GM23248 (cell line): ENCODE results near the gene ICAM5. TPM values are rescaled to one million over a fixed set of nuclear protein-coding genes. Genes with fewer than 3 reads are reported as not detected.

ENCODE experiments used
- DNase-seq: peaks from one replicate; pipeline ENCODE4 v3.0.0-alpha.2; 2015
- H2AFZ ChIP-seq: fragments of 200-600 bp; sonication (generic); 2 replicates; pipeline ENCODE4 v1.6.1; 2016; ENCODE audit warnings: antibody characterized with exemption
- H3F3A ChIP-seq: fragments of 200-600 bp; sonication (generic); 2 replicates; pipeline ENCODE4 v1.6.1; 2016; ENCODE audit warnings: mild to moderate bottlenecking, antibody characterized with exemption, mixed run types; ENCODE audit not compliant: insufficient read depth
- H3K27ac ChIP-seq: fragments of 200-600 bp; sonication (generic); 2 replicates; pipeline ENCODE4 v1.5.1; 2016; ENCODE audit warnings: mild to moderate bottlenecking
- H3K27me3 ChIP-seq: fragments of 200-600 bp; sonication (generic); replicated peaks from 2 replicates; pipeline ENCODE4 v1.6.1; 2016; ENCODE audit warnings: mild to moderate bottlenecking; ENCODE audit not compliant: insufficient read depth
- H3K36me3 ChIP-seq: fragments of 200-600 bp; sonication (generic); 2 replicates; pipeline ENCODE4 v1.6.1; 2016; ENCODE audit warnings: low read depth, mild to moderate bottlenecking
- H3K4me1 ChIP-seq: fragments of 200-600 bp; sonication (generic); 2 replicates; pipeline ENCODE4 v1.6.1; 2016; ENCODE audit warnings: mild to moderate bottlenecking; ENCODE audit not compliant: insufficient read depth
- H3K4me2 ChIP-seq: fragments of 200-600 bp; sonication (generic); one replicate; pipeline ENCODE4 v1.6.1; 2016; ENCODE audit warnings: mild to moderate bottlenecking; ENCODE audit not compliant: unreplicated experiment
- H3K4me3 ChIP-seq: fragments of 200-600 bp; sonication (generic); 2 replicates; pipeline ENCODE4 v1.5.1; 2016; ENCODE audit warnings: mild to moderate bottlenecking
- H3K79me2 ChIP-seq: fragments of 200-600 bp; sonication (generic); 2 replicates; pipeline ENCODE4 v1.6.1; 2016; ENCODE audit warnings: mild to moderate bottlenecking; ENCODE audit not compliant: insufficient read depth
- H3K9ac ChIP-seq: fragments of 200-600 bp; sonication (generic); 2 replicates; pipeline ENCODE4 v1.6.1; 2016; ENCODE audit warnings: mild to moderate bottlenecking
- H3K9me2 ChIP-seq: fragments of 200-600 bp; sonication (generic); 2 replicates; pipeline ENCODE4 v1.6.1; 2016; ENCODE audit warnings: mixed run types, mild to moderate bottlenecking, moderate library complexity; ENCODE audit not compliant: insufficient read depth
- H3K9me3 ChIP-seq: fragments of 200-600 bp; sonication (generic); one replicate; pipeline ENCODE4 v1.6.1; 2017; ENCODE audit warnings: low read depth
- H4K20me1 ChIP-seq: fragments of 200-600 bp; sonication (generic); 2 replicates; pipeline ENCODE4 v1.6.0; 2016; ENCODE audit not compliant: insufficient read depth
- EZH2 ChIP-seq: fragments of 200-600 bp; sonication (generic); IDR thresholded peaks from 2 replicates; pipeline ENCODE4 v1.6.1; 2018; ENCODE audit warnings: antibody characterized with exemption, mild to moderate bottlenecking; ENCODE audit not compliant: insufficient read depth, poor library complexity, severe bottlenecking
- EZH2phosphoT487 ChIP-seq: fragments of 200-600 bp; sonication (generic); IDR thresholded peaks from 2 replicates; pipeline ENCODE4 v1.6.1; 2018; ENCODE audit warnings: antibody characterized with exemption, moderate library complexity, mild to moderate bottlenecking, low read depth; ENCODE audit not compliant: insufficient read depth
- WGBS, 2 experiments: methylation state at CpG; one replicate each; pipeline ENCODE4 v1.1.6; 2015 to 2017; ENCODE audit warnings: low lambda C conversion rate in 2 of 2, low coverage in 1 of 2; ENCODE audit errors: missing lambda C conversion rate in 2 of 2; 5-methylcytosine and 5-hydroxymethylcytosine counted together
- in situ Hi-C: fragments of 300-500 bp; cut with MboI; formaldehyde crosslinking; loops from 2 replicates; pipeline ENCODE4 v1.15.0; 2020
- polyA plus RNA-seq: library from polyadenylated mRNA; unstranded; fragments of >200 nt; fragmentation: Nextera tagmentation; extraction: Ambion mirVana; gene quantifications from 2 replicates; pipeline ENCODE4 v1.2.1, GENCODE V29; 2016
- total RNA-seq: library from RNA; depleted of rRNA; stranded (reverse); fragments of >200 nt; shearing (Covaris generic); gene quantifications from 2 replicates; pipeline ENCODE4 v1.2.3, GENCODE V29; 2014

ICAM5 gene
- total and polyA plus RNA-seq, 2 experiments from 2014 or later = 9.8 to 48.7 TPM

GRCh38 chr19:10289167-10289835, 451 bp upstream of the ICAM5 start:
- Histone ChIP-seq H3K4me2 (peak overlapping the region; percentile 80), H2AFZ (peak overlapping the region; percentile 76), H3K36me3 (no peaks in the 10 kb centered on the region; the same call in 1 of the 2 replicates), H3K79me2 (no peaks in the 10 kb centered on the region), H3K4me1 (no peaks in the 10 kb centered on the region; the same call in 1 of the 2 replicates), H3K9ac (peak overlapping the region; percentile 70), H3K27ac (peak overlapping the region; percentile 68), H3K9me2 (no peaks in the 10 kb centered on the region), H3K9me3 (no peaks in the 10 kb centered on the region), H3K27me3 (no peaks in the 10 kb centered on the region), H3F3A (0 out of 2 replicates have a peak, but pooled peaks cover 9% of the 10 kb centered on the region), H3K4me3 (peak overlapping the region; percentile 72), H4K20me1 (no peaks in the 10 kb centered on the region)
- in situ Hi-C loops = no loop called here
- 2% methylated on average over 40 to 49 of the region's 50 CpGs for WGBS, 2 experiments
- no peak for TF ChIP-seq EZH2
- TF ChIP-seq EZH2phosphoT487 = no peak
- DNase-seq = peak; percentile 93

GRCh38 chr19:10290357-10290875, 664 bp downstream of the ICAM5 start:
- DNase-seq = peak; percentile 73
- Histone ChIP-seq H3K9me3 (no peaks in the 10 kb centered on the region), H3K9me2 (no peaks in the 10 kb centered on the region), H3K4me3 (peak overlapping the region; percentile 72), H3K4me2 (peak overlapping the region; percentile 80), H4K20me1 (no peaks in the 10 kb centered on the region), H3K9ac (peak overlapping the region; percentile 70), H3F3A (0 out of 2 replicates have a peak, but pooled peaks cover 9% of the 10 kb centered on the region), H3K36me3 (no peaks in the 10 kb centered on the region), H3K27me3 (no peaks in the 10 kb centered on the region), H2AFZ (peak overlapping the region; percentile 76), H3K27ac (0 out of 2 replicates have a peak overlapping the region, but pooled peaks have one; percentile 68), H3K4me1 (no peaks in the 10 kb centered on the region; the same call in 1 of the 2 replicates), H3K79me2 (no peaks in the 10 kb centered on the region)
- TF ChIP-seq EZH2 (no peak), EZH2phosphoT487 (no peak)
- 3 to 6% methylated on average over 27 to 30 of the region's 30 CpGs for WGBS, 2 experiments
- in situ Hi-C loops = no loop called here

GRCh38 chr19:10290876-10291553, 1.3 kb downstream of the ICAM5 start:
- Histone ChIP-seq H2AFZ (peak overlapping the region; percentile 76), H3F3A (0 out of 2 replicates have a peak, but pooled peaks cover 6% of the 10 kb centered on the region), H3K9me2 (no peaks in the 10 kb centered on the region), H3K9me3 (no peaks in the 10 kb centered on the region), H3K4me1 (no peaks in the 10 kb centered on the region; the same call in 1 of the 2 replicates), H3K4me3 (peak overlapping the region; percentile 72), H3K36me3 (no peaks in the 10 kb centered on the region), H3K4me2 (peak overlapping the region; percentile 80), H3K27ac (no peak overlapping the region), H3K79me2 (no peaks in the 10 kb centered on the region), H3K9ac (peak overlapping the region; percentile 70), H4K20me1 (no peaks in the 10 kb centered on the region), H3K27me3 (no peaks in the 10 kb centered on the region)
- in situ Hi-C loops = no loop called here
- peak; percentile 80 for DNase-seq
- TF ChIP-seq EZH2phosphoT487 (no peak), EZH2 (no peak)
- WGBS, 2 experiments = 0 to 1% methylated on average over 38 to 55 of the region's 57 CpGs

- WGBS, 2 experiments = 3% methylated on average over 34 to 49 of the region's 49 CpGs
- Histone ChIP-seq H3K4me2 (peak overlapping the region; percentile 80), H3K4me1 (no peaks in the 10 kb centered on the region; the same call in 1 of the 2 replicates), H2AFZ (peak overlapping the region; percentile 76), H4K20me1 (no peaks in the 10 kb centered on the region), H3F3A (no peaks in the 10 kb centered on the region), H3K36me3 (no peaks in the 10 kb centered on the region), H3K9me3 (no peaks in the 10 kb centered on the region), H3K27me3 (no peaks in the 10 kb centered on the region), H3K27ac (no peak overlapping the region), H3K79me2 (no peaks in the 10 kb centered on the region), H3K9ac (peak overlapping the region; percentile 70), H3K4me3 (peak overlapping the region; percentile 72), H3K9me2 (no peaks in the 10 kb centered on the region)
- no peak for TF ChIP-seq EZH2
- TF ChIP-seq EZH2phosphoT487 = no peak
- in situ Hi-C loops = no loop called here
- peak; percentile 58 for DNase-seq
Observed at GRCh38 chr19:10291554-10292205, 1.9 kb downstream of the ICAM5 start.
